IPS-18c (cell line): Measurements from ENCODE around the gene NOLC1.
"Not testable (repeated sequence)": the region's sequence is repeated elsewhere in the genome, so short reads cannot be mapped to it uniquely, and the experiment has no call there.

ENCODE experiments used
- H3K4me3 ChIP-seq: 2 replicates; pipeline ENCODE4 v1.7.0; 2013; ENCODE audit warnings: low read depth, mild to moderate bottlenecking, low read length, moderate library complexity; ENCODE audit not compliant: insufficient read depth
- H3K9me3 ChIP-seq: one replicate; pipeline ENCODE4 v1.6.1; 2013; ENCODE audit warnings: mild to moderate bottlenecking, low read length, moderate library complexity; ENCODE audit not compliant: control insufficient read depth, insufficient read depth

NOLC1 gene

DNA sequence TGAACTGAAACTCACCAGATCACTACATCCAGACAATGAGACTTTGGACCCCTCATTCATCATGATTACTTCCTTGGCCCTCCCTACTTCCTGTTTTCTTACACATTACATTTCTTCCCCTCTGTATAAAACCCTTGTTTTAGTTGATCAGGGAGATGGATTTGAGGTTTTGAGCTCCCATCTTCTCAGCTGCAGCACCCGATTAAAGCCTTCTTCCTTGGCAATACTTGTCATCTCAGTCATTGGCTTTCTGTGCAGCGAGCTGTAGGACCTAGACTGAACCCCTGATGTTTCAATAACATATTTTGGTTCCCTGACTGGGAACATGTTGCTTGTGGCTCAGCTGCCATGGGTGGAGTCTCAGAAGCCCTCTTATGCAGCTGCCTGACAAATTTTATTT, 33.1 kb downstream of the NOLC1 start:
- peaks cover 6% of the 10 kb centered on the region for H3K9me3 ChIP-seq

DNA sequence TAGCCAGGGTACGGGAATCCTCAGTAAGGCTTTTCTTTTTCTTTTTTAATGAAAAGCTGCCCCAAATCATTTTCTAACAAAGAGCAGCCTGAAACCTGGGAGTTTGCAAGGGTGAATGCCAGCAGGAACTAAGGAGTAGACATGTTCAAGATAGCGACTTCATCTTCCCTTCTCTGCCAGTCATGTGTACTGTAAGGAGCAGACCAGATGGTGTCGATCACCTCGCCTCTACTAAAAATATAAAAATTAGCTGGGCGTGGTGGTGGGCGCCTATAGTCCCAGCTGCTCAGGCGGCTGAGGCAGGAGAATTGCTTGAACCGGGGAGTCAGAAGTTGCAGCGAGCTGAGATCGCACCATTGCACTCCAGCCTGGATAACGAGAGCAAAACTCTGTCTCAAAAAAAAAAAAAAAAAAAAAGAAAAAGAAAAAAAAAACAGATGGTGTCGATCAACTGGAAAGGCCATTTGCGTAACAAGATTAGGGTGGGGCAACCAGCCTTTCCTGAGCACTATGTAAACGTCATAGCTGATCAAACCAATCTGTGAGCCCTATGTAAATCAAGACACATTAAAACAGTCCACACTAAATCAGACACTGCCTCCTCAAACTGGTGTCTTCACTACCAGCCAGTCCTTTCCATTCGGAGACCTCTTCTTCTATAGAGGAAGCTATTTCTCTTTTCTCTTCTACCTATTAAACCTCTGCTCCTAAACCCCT, 33.8 kb downstream of the NOLC1 start:
- Histone ChIP-seq H3K4me3 (no peak overlapping the region), H3K9me3 (peaks cover 6% of the 10 kb centered on the region)

More for the DNA sequence above, 33.1 kb downstream of the NOLC1 start:
- no peak overlapping the region for H3K4me3 ChIP-seq

DNA sequence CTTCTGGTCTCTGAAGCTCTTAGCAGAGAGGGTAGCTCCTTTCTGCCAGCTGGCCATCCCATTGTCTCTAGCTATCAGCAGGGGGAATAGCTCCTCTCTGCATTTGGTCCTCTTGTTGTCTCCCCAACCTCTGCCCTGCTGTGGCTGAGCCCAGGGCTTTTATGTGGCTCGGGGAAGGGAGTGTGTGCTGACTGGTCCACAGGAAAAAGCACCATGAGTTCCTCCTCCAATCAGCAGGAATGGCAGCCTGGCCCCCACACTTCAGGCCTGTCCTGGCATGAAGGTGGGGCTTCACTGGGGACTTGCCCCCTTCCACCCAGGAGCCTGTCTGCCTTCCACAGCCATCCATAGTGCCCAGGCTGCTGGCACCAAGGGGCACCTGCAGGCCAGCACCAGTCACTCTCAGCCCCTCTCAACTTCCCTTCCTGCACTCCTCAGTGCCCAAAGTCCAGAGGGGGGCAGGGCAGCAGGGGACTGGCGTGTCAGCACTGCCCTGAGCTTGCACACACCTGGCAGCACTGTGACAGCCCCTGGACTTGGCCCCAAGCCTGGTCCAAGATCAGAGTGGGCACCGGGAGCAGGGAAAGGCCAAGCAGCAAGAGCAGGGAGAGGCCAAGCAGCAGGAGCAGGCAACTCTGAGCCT, 36.2 kb downstream of the NOLC1 start:
- H3K9me3 ChIP-seq = peaks cover 8% of the 10 kb centered on the region
- no peak overlapping the region for H3K4me3 ChIP-seq

DNA sequence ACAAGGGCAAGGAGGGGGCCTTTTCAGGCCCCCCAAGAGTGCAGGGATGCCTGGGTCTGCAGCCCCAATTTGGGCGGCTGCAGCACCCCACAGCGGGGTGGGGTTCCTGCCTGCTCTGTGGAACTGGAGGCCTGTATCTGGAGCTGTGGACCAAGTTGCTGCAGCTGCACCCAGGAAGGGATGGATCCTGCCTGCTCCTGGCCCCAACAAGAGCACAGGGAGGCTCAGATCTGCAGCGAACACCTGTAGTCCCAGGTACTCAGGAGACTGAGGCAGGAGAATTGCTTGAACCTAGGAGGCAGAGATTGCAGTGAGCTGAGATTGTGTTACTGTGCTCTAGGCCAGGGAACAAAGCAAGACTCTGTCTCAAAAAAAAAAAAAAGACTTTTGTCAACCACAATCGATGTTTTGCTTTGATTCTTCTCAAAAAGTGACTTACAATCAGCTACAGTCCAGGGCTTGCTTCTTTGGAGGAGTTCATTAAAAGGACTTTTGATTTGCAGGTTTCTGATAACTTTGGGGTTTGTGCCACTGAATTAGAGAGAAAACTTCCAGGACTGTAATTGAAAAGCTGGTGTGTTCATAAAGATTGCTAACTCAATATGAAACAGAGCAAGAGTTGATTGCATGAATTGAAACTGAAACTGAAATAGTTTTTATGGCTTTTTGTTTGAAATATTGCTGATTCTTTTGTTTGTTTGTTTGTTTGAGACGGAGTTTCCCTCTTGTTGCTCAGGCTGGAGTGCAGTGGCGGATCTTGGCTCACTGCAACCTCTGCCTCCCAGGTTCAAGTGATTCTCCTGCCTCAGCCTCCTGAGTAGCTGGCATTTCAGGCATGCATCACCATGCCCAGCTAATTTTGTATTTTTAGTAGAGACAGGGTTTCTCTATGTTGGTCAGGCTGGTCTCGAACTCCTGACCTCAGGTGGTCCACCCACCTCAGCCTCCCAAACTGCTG, 37.0 kb downstream of the NOLC1 start:
- not testable (repeated sequence) for H3K4me3 ChIP-seq

DNA sequence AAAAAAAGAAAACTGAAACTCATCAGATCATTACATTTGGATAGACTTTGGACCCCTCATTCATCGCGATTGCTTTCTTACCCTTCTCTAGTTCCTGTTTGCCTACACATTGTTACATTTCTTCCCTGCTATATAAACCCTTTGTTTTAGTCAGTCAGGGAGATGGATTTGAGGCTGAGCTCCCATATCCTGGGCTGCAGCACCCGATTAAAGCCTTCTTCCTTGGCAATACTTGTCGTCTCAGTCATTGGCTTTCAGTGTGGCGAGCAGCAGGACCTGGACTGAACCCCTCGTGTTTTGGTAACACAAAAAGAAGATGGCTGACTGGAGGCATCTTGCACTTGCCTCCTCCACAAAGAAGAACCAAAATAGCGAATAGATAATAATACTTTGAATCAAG, 39.8 kb downstream of the NOLC1 start:
- peaks cover 4% of the 10 kb centered on the region for H3K9me3 ChIP-seq
- H3K4me3 ChIP-seq = no peak overlapping the region

More for the DNA sequence above, 37.0 kb downstream of the NOLC1 start:
- H3K9me3 ChIP-seq = not testable (repeated sequence)

DNA sequence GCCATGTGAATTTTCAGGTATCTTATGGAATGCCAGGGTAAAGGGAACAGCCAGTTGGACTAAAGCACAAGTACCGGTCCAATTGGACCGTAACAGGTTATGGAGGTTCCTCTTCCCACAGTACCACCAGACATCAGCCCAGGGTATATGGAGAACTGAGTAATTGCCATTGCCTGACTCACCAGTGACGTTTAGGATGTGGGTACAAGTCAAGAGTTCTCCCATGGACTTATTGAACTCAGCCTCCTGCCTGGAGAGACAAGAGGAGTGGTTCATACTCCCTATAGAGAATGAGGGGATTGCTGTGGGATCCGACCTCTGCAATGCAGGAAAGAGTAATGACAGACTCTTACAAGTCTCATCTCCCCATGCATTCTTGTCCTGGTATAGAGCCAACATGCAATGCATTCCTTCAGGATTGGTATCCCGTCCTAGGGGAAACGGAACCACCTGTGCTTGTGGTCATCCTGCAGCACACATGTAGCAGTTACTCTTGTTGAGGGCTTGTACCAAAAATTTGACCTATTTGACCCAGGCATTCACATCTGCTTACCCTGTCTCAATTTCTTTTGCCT, 43.2 kb downstream of the NOLC1 start:
- H3K4me3 ChIP-seq = no peak overlapping the region
- peaks cover 2% of the 10 kb centered on the region for H3K9me3 ChIP-seq

DNA sequence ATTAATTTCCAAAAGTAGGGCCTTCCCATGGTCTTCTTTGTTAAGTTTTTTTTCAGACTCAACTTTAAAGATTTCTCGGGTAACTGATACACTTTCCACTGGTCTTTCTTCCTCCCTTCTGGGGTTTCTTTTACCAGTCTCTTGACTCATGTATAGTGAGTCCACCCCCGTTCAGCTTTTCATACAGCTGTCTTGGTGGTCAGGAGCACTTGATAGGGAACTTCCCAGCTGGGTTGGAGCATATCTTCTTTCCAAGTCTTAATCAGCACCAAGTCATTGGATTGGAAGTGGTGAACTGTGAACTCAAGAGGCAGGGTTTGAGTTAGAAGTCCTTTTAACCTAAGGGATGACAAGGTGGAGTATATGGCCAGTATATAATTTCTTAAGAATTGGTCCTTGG, 44.7 kb downstream of the NOLC1 start:
- no peak overlapping the region for H3K4me3 ChIP-seq
- H3K9me3 ChIP-seq = no peaks in the 10 kb centered on the region

DNA sequence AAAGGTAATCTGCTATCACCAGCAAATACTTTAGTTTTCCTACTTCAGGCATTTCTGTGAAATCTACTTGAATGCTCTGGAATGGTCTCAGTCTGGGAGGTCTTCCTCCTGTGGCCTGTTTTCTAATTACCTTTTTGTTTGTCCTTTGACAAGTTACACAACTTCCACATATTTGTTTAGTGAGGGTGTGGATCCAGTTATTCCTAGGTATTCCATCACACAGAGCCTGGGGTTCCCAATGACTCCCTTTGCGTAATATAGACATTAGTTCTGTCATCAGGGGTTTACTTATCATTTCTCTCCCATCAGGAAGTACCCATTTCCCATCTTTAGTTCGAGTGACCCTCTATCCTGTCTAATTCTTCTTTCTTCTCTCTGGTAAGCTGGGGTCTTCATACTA, 45.8 kb downstream of the NOLC1 start:
- H3K9me3 ChIP-seq = no peaks in the 10 kb centered on the region
- no peak overlapping the region for H3K4me3 ChIP-seq

DNA sequence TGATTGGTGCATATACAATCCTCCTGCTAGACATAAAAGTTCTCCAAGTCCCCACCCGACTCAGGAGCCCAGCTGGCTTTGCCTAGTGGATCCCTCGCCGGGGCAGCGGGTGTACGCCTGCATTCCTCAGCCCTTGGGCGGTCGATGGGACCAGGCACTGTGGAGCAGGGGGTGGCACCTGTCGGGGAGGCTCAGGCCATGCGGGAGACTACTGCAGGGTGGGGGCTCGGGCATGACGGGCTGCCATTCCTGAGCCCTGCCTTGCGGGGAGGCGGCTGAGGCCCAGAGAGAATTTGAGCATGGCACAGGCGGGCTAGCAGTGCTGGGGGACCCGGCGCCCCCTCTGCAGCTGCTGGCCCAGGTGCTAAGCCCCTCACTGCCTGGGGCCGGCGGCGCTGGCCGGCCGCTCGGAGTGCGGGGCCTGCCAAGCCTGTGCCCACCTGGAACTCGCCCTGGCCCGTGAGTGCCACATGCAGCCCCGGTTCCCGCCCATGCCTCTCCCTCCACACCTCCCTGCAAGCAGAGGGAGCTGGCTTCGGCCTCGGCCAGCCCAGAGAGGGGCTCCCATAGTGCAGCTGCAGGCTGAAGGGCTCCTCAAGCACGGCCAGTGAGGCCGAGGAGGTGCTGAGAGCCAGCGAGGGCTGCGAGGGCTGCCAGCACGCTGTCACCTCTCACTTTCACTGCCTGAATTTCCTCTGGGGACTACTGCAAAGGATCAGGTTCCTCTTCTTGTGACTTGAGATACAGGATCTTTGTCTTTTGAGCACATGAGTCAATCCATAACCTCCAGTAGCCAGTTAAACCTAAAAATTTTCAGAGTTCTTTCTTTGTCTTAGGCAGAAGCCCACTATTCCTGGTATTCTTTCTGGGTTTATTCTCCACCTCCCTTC, 48.8 kb downstream of the NOLC1 start:
- Histone ChIP-seq H3K9me3 (peaks cover 3% of the 10 kb centered on the region), H3K4me3 (no peak overlapping the region)

DNA sequence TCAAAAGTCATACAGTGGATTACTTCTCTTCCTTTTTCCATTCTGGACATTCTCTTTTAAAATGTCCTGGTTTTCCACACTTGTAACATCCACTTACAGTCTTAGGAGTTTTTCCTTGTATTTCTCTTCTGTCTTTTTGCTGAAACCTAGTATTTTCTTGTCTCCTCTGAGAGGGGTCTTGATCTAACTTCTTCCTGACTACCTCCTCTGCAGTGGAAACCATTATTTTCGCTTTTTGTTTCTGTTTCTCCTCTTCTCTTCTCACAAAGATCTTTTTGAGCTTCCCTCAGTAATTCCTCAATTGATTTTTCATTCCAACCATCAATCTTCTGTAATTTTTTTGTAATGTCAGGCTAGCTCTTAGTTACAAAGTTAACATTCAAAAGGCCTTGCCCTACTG, 50.2 kb downstream of the NOLC1 start:
- Histone ChIP-seq H3K9me3 (peaks cover 3% of the 10 kb centered on the region), H3K4me3 (no peak overlapping the region)

DNA sequence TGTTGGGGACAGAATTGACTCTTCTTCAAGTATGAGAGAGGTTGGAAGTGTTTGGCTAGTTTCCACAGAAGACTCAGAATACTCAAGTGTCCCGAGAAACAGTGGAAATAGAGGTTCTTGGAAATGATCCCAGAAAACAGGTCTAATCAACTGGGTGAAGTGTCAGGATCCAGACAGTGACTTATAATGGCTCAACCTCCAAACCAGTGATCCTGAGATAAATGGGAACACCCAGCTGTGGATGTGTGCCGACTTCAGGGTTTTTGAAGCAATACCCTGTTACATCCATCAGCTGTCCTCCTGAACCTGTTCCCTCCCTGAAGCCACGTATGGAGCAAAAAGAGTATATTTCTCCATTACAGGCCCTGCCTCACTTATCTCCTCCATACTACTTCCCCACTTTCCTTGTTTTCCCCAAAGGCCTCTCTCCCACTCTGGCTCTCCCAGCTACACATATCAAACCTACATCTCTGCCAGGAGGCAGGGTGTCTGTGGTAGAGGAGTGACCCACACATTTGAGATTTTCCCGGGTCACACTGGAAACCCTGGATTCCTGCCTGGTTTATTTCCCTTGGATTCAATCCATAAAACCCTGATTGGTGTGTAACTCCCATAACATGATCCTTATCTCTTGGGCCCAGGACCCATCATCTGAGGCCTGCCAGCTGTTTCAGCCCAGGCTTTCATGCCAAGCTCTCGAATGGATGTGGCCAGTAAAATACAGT, 56.3 kb downstream of the NOLC1 start:
- Histone ChIP-seq H3K9me3 (peaks cover 3% of the 10 kb centered on the region), H3K4me3 (no peak overlapping the region)

DNA sequence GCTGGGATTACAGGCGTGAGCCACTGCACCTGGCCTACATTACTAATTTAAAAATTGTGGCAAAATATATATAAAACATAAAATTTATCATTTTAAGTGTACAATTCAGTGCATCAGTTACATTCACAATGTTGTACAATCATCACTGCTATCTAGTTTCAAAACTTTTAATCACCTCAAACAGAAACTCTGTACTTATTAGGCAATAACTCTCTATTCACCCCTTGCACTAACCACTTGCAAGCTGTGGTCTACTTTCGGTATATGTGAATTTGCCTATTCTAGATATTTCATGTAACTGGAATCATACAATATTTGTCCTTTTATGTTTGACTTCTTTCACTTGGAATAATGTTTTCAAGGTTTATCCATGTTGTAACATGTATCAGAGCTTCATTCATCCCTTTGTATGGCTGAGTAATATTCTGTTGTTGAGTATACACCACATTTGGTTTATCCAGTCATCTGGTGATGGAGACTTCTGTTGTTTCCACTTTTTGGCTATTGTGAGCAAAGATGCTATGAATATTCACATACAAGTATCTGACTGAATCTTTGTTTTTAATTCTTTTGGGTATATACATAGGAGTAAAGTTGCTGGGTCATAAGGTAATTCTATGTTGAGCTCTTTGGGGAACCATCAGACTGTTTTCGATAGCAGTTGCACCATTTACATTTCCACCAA, 59.6 kb downstream of the NOLC1 start:
- Histone ChIP-seq H3K9me3 (peaks cover 2% of the 10 kb centered on the region), H3K4me3 (no peak overlapping the region)
